DOHH2 (cell line): Measurements from ENCODE around the gene C6orf136.

Source experiments
- H3F3A ChIP-seq: fragments of 200-600 bp; sonication (generic), shearing (Covaris generic); 2 replicates; pipeline ENCODE4 v1.6.0; 2016; ENCODE audit warnings: antibody characterized with exemption, mild to moderate bottlenecking; ENCODE audit not compliant: control insufficient read depth, insufficient read depth
- H3K27ac ChIP-seq: fragments of 200-600 bp; sonication (generic); 2 replicates; pipeline ENCODE4 v1.5.1; 2014; ENCODE audit warnings: low read depth, mild to moderate bottlenecking, low read length, moderate library complexity
- H3K27me3 ChIP-seq: fragments of 200-600 bp; sonication (generic); 2 replicates; pipeline ENCODE4 v1.6.1; 2014; ENCODE audit warnings: mild to moderate bottlenecking, low read length, mixed read lengths; ENCODE audit not compliant: control insufficient read depth
- H3K36me3 ChIP-seq: fragments of 200-600 bp; sonication (generic); 2 replicates; pipeline ENCODE4 v1.6.1; 2014; ENCODE audit warnings: mild to moderate bottlenecking, low read length, moderate library complexity, mixed read lengths; ENCODE audit not compliant: control insufficient read depth
- H3K4me1 ChIP-seq: fragments of 200-600 bp; sonication (generic); 2 replicates; pipeline ENCODE4 v1.6.1; 2014; ENCODE audit warnings: mild to moderate bottlenecking, low read length, mixed read lengths; ENCODE audit not compliant: control insufficient read depth
- H3K4me2 ChIP-seq: fragments of 200-600 bp; sonication (generic); 2 replicates; pipeline ENCODE4 v1.6.0; 2014; ENCODE audit warnings: mild to moderate bottlenecking, low read length, moderate library complexity
- H3K4me3 ChIP-seq: fragments of 200-600 bp; sonication (generic); 2 replicates; pipeline ENCODE4 v1.5.1; 2014; ENCODE audit warnings: mild to moderate bottlenecking, low read length, mixed read lengths
- H3K79me2 ChIP-seq: fragments of 200-600 bp; sonication (generic); 2 replicates; pipeline ENCODE4 v1.6.1; 2014; ENCODE audit warnings: mild to moderate bottlenecking, low read length, mixed read lengths; ENCODE audit not compliant: control insufficient read depth
- H3K9me2 ChIP-seq: fragments of 200-600 bp; sonication (generic); replicated peaks from 2 replicates; pipeline ENCODE4 v1.6.1; 2014; ENCODE audit warnings: mild to moderate bottlenecking, low read length, mixed read lengths; ENCODE audit not compliant: control insufficient read depth
- H3K9me3 ChIP-seq: fragments of 200-600 bp; sonication (generic); 2 replicates; pipeline ENCODE4 v1.6.1; 2014; ENCODE audit warnings: antibody characterized with exemption, low read length, mixed read lengths; ENCODE audit not compliant: control insufficient read depth, insufficient read depth
- H4K20me1 ChIP-seq: fragments of 200-600 bp; sonication (generic); 2 replicates; pipeline ENCODE4 v1.6.0; 2014; ENCODE audit warnings: low read depth, mild to moderate bottlenecking, antibody characterized with exemption, low read length, moderate library complexity; ENCODE audit not compliant: control insufficient read depth, insufficient read depth
- EZH2phosphoT487 ChIP-seq: fragments of 200-600 bp; sonication (generic); IDR thresholded peaks from 2 replicates; pipeline ENCODE4 v1.6.1; 2017; ENCODE audit warnings: borderline replicate concordance, mild to moderate bottlenecking, antibody characterized with exemption, low read length, moderate library complexity, mixed read lengths
- TF ChIP-seq, protein P1 (sequence below): fragments of 200-600 bp; sonication (generic); IDR thresholded peaks from one replicate; pipeline ENCODE4 v1.5.1; 2014; ENCODE audit warnings: antibody characterized with exemption, mild to moderate bottlenecking, low read depth, low read length; ENCODE audit not compliant: poor library complexity, severe bottlenecking

The C6orf136 gene

DNA sequence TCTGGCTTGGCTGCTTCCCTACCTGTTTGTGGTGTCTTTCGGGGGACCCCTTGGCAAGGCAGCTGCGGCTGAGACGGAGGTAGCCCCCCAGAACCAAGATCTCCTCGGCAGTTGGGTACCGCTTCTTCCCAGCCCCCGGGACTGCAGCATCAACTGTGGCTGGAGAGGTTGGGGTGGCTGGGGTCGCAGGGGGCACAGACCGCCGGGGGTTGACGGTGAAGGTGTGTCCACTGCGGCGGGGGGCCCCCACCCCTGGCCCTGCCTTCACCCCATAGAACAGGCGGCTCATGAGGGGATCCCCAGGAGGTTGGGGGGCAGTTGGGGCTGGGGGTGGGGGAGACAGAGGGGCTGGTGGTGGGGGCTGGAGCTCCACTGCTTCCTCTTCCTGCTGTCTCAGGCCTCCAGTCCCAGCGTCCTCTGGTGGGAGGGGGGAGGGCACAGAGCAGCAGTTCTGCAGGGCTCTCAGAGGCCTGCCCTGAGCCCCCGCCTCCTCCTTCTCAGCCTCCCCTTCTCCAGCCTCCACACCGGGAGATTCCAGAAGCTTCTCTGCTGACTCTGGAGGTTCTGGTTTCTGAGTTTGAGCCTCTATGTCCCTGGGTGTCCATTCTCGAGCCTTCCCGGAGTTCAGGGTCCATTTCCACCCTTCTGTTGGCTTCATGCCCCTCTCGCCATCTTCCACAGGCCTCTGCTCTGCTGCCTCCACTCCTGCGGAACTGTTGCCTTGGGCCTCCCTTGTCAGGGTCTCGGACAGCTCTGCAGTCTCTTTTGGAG, 37.6 kb downstream of the C6orf136 start:
- no peaks in the 10 kb centered on the region for H3K9me3 ChIP-seq
- H3K27me3 ChIP-seq: no peaks in the 10 kb centered on the region
- peak overlapping the region; percentile 90 for H3K27ac ChIP-seq
- H3K9me2 ChIP-seq: no peaks in the 10 kb centered on the region
- peaks cover 96% of the 10 kb centered on the region for H3K79me2 ChIP-seq
- peak overlapping the region; percentile 88 for H3K4me3 ChIP-seq
- peaks cover 44% of the 10 kb centered on the region for H3K4me1 ChIP-seq
- peaks cover 87% of the 10 kb centered on the region for H3K36me3 ChIP-seq
- peak overlapping the region; percentile 82 for H3K4me2 ChIP-seq
- peaks cover 5% of the 10 kb centered on the region; the same call in 1 of the 2 replicates for H4K20me1 ChIP-seq
- TF ChIP-seq EZH2phosphoT487: no peak
- TF ChIP-seq, protein P1, sequence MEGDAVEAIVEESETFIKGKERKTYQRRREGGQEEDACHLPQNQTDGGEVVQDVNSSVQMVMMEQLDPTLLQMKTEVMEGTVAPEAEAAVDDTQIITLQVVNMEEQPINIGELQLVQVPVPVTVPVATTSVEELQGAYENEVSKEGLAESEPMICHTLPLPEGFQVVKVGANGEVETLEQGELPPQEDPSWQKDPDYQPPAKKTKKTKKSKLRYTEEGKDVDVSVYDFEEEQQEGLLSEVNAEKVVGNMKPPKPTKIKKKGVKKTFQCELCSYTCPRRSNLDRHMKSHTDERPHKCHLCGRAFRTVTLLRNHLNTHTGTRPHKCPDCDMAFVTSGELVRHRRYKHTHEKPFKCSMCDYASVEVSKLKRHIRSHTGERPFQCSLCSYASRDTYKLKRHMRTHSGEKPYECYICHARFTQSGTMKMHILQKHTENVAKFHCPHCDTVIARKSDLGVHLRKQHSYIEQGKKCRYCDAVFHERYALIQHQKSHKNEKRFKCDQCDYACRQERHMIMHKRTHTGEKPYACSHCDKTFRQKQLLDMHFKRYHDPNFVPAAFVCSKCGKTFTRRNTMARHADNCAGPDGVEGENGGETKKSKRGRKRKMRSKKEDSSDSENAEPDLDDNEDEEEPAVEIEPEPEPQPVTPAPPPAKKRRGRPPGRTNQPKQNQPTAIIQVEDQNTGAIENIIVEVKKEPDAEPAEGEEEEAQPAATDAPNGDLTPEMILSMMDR: no peak
- H3F3A ChIP-seq: peaks cover 48% of the 10 kb centered on the region

- peak overlapping the region; percentile 88 for H3K4me3 ChIP-seq
- H3K27ac ChIP-seq: peak overlapping the region; percentile 90
- no peaks in the 10 kb centered on the region for H3K9me3 ChIP-seq
- H3K4me2 ChIP-seq: peak overlapping the region; percentile 82
- H3K4me1 ChIP-seq: peaks cover 44% of the 10 kb centered on the region
- H3K27me3 ChIP-seq: no peaks in the 10 kb centered on the region
- no peak for TF ChIP-seq EZH2phosphoT487
- TF ChIP-seq, protein P1: peak; percentile 52
- peaks cover 41% of the 10 kb centered on the region for H3F3A ChIP-seq
- peaks cover 96% of the 10 kb centered on the region for H3K79me2 ChIP-seq
- H3K9me2 ChIP-seq: no peaks in the 10 kb centered on the region
- H3K36me3 ChIP-seq: peaks cover 79% of the 10 kb centered on the region
- peaks cover 3% of the 10 kb centered on the region; the same call in 1 of the 2 replicates for H4K20me1 ChIP-seq
Measured at GRCh38 chr6:30685157-30686008, 38.5 kb downstream of the C6orf136 start.

- Histone ChIP-seq H3K4me1 (peaks cover 38% of the 10 kb centered on the region), H4K20me1 (no peaks in the 10 kb centered on the region; the same call in 1 of the 2 replicates), H3K36me3 (peaks cover 70% of the 10 kb centered on the region), H3K4me2 (peak within 1 kb of the TSS; percentile 82), H3K27me3 (no peaks in the 10 kb centered on the region), H3K79me2 (peaks cover 89% of the 10 kb centered on the region), H3K27ac (peak within 1 kb of the TSS; percentile 90), H3K9me3 (no peaks in the 10 kb centered on the region), H3K4me3 (peak within 1 kb of the TSS; percentile 88), H3K9me2 (no peaks in the 10 kb centered on the region), H3F3A (peaks cover 35% of the 10 kb centered on the region)
- no peak for TF ChIP-seq EZH2phosphoT487
- TF ChIP-seq, protein P1: no peak
Measured at GRCh38 chr6:30686009-30686907, 39.3 kb downstream of the C6orf136 start, which contains the start of gene PPP1R18. TSS of gene PPP1R18 (minus strand) at chr6:30686645. CDS start at chr6:30686018, 627 bp downstream.
